K562 (cell line): ENCODE data around the gene UBN1. TPM values are rescaled to one million over a fixed set of nuclear protein-coding genes. Genes with fewer than 3 reads are reported as not detected.

Experiments
- CCAR2 ChIP-seq: fragments of 200-400 bp; formaldehyde crosslinking; IDR thresholded peaks from 2 replicates; pipeline ENCODE4 v1.6.1; 2017; ENCODE audit warnings: mild to moderate bottlenecking, low read depth, low read length
- ETV1 ChIP-seq: fragments of 450-650 bp; conservative IDR thresholded peaks from 2 replicates; pipeline ENCODE4 v1.6.1; 2016; ENCODE audit warnings: missing genetic modification characterization, control low read depth, low read depth, missing compliant biosample characterization
- FUS ChIP-seq: fragments of 200-400 bp; formaldehyde crosslinking; optimal IDR thresholded peaks from 2 replicates; pipeline ENCODE3; 2017; ENCODE audit warnings: low read depth, low read length
- HMGN3 ChIP-seq: IDR thresholded peaks from 2 replicates; pipeline ENCODE4 v1.6.1; 2011; ENCODE audit warnings: borderline replicate concordance, low read depth, mild to moderate bottlenecking, mixed read lengths, low read length; ENCODE audit not compliant: insufficient read length; ENCODE audit errors: extremely low read depth
- IFI16 ChIP-seq: fragments of 250-450 bp; sonication (Bioruptor Pico); IDR thresholded peaks from 2 replicates; pipeline ENCODE4 v2.1.2; 2022; ENCODE audit warnings: mild to moderate bottlenecking, inconsistent platforms
- NCOA6 ChIP-seq: fragments of 450-650 bp; IDR thresholded peaks from 2 replicates; pipeline ENCODE4 v1.6.1; 2017; ENCODE audit warnings: mild to moderate bottlenecking
- NFIC ChIP-seq: fragments of 450-650 bp; IDR thresholded peaks from 2 replicates; pipeline ENCODE4 v1.6.1; 2017; ENCODE audit warnings: mild to moderate bottlenecking, inconsistent platforms
- PHF20 ChIP-seq: fragments of 450-650 bp; IDR thresholded peaks from 2 replicates; pipeline ENCODE4 v1.6.1; 2018; ENCODE audit not compliant: partially characterized antibody
- PHF21A ChIP-seq: fragments of 450-650 bp; IDR thresholded peaks from 2 replicates; pipeline ENCODE4 v1.6.1; 2017; ENCODE audit warnings: low read depth, borderline replicate concordance
- RHOXF2B ChIP-seq: fragments of 250-450 bp; sonication (Bioruptor Pico); conservative IDR thresholded peaks from 2 replicates; pipeline ENCODE4 v1.5.1; 2021
- SMAD2 ChIP-seq: fragments of 150-350 bp; IDR thresholded peaks from 2 replicates; pipeline ENCODE4 v1.6.1; 2014; ENCODE audit warnings: low read depth, mild to moderate bottlenecking, low read length
- SP2 ChIP-seq: IDR thresholded peaks from 2 replicates; pipeline ENCODE4 v1.6.1; 2011; ENCODE audit warnings: mild to moderate bottlenecking, low read depth, low read length, moderate library complexity; ENCODE audit not compliant: poor library complexity, severe bottlenecking; ENCODE audit errors: extremely low read depth
- TAL1 ChIP-seq: fragments of 450-650 bp; IDR thresholded peaks from 2 replicates; pipeline ENCODE4 v1.6.1; 2016; ENCODE audit warnings: mild to moderate bottlenecking
- TEAD4 ChIP-seq, 2 experiments: sonication (generic) in 1 of 2; formaldehyde crosslinking in 1 of 2; IDR thresholded peaks; 2 replicates each; pipeline versions ENCODE4 v1.6.1 to v1.8.0; 2012 to 2022; ENCODE audit warnings: borderline replicate concordance in 1 of 2, inconsistent platforms in 1 of 2, low read length in 1 of 2, mild to moderate bottlenecking in 1 of 2, missing genetic modification reagents in 1 of 2
- U2AF1 ChIP-seq: fragments of 200-400 bp; formaldehyde crosslinking; optimal IDR thresholded peaks from 2 replicates; pipeline ENCODE3; 2017; ENCODE audit warnings: mild to moderate bottlenecking, low read depth, low read length, moderate library complexity
- VEZF1 ChIP-seq: fragments of 200-800 bp; sonication (Bioruptor generic); IDR thresholded peaks from 2 replicates; pipeline ENCODE4 v1.6.1; 2017; ENCODE audit warnings: missing genetic modification characterization, missing compliant biosample characterization
- ZBED1 ChIP-seq: IDR thresholded peaks from 2 replicates; pipeline ENCODE4 v1.6.1; 2014
- ZBTB1 ChIP-seq: sonication (generic); formaldehyde crosslinking; IDR thresholded peaks from 2 replicates; pipeline ENCODE4 v1.8.1; 2023; ENCODE audit warnings: missing genetic modification reagents, low read depth, mild to moderate bottlenecking, borderline replicate concordance
- ZBTB33 ChIP-seq: sonication (generic); formaldehyde crosslinking; IDR thresholded peaks from 2 replicates; pipeline ENCODE4 v1.8.1; 2023; ENCODE audit warnings: mild to moderate bottlenecking, missing genetic modification reagents
- ZC3H4 ChIP-seq: sonication (generic); formaldehyde crosslinking; IDR thresholded peaks from 2 replicates; pipeline ENCODE4 v1.9.0; 2021; ENCODE audit warnings: missing genetic modification reagents, borderline replicate concordance
- ZKSCAN3 ChIP-seq: fragments of 250-450 bp; sonication (Bioruptor Pico); IDR thresholded peaks from 2 replicates; pipeline ENCODE4 v1.4.0; 2020
- ZNF232 ChIP-seq: sonication (generic); formaldehyde crosslinking; IDR thresholded peaks from 2 replicates; pipeline ENCODE4 v1.8.0; 2022; ENCODE audit warnings: mild to moderate bottlenecking, missing genetic modification reagents
- ZNF408 ChIP-seq: fragments of 250-450 bp; sonication (Bioruptor Pico); IDR thresholded peaks from 2 replicates; pipeline ENCODE4 v1.4.0; 2020; ENCODE audit warnings: low read depth, mild to moderate bottlenecking, moderate library complexity
- ZNF584 ChIP-seq: fragments of 200-800 bp; sonication (Bioruptor generic); IDR thresholded peaks from 2 replicates; pipeline ENCODE4 v1.6.1; 2016; ENCODE audit warnings: low read depth, mild to moderate bottlenecking, missing genetic modification characterization, missing compliant biosample characterization
- polyA plus RNA-seq, 8 experiments: library from polyadenylated mRNA; depleted of rRNA in 4 of 8; stranded (reverse) in 5 of 8; unstranded in 3 of 8; fragments of >200 nt; fragmentation: Nextera tagmentation in 2 of 8; fragmentation: Illumina TruSeq in 1 of 8; extraction: Ambion mirVana in 2 of 8; extraction: Trizol in 1 of 8; gene quantifications; 2 replicates each; pipeline versions ENCODE4 v1.2.1 to v1.2.3, GENCODE V29; 2011 to 2014; ENCODE audit warnings: inconsistent platforms in 1 of 8, missing spikeins in 1 of 8
- total RNA-seq, 7 experiments: library from RNA; depleted of rRNA in 6 of 7; stranded (reverse); fragments of >200 nt in 6 of 7; fragmentation: Illumina TruSeq in 2 of 7; extraction: Trizol in 2 of 7; gene quantifications; 2 replicates each; pipeline versions ENCODE4 v1.2.1 to v1.2.3, GENCODE V29; 2011 to 2021; ENCODE audit warnings: low replicate concordance in 1 of 7
- TF ChIP-seq, protein P1 (sequence below): sonication (generic); formaldehyde crosslinking; IDR thresholded peaks from 2 replicates; pipeline ENCODE4 v1.8.1; 2022; ENCODE audit warnings: missing genetic modification reagents

Gene UBN1
- total and polyA plus RNA-seq, 9 of the 15 experiments (the other 6 are each of a cell fraction or from before 2014, with no cell fraction given), result 1.5 to 45.7 (median 20.6) TPM

- no peak for TF ChIP-seq ZNF408
- no peak for TF ChIP-seq TAL1
- no peak for TF ChIP-seq IFI16 (CRISPR knock-in tag)
- TF ChIP-seq ZC3H4 (CRISPR knock-in tag), result no peak
- no peak for TF ChIP-seq NFIC
- TF ChIP-seq SP2, result no peak
- TF ChIP-seq ETV1 (tag), result no peak
- no peak for TF ChIP-seq ZBED1
- no peak for TF ChIP-seq U2AF1
- 0 out of 2 replicates have a peak, but pooled peaks have one; percentile 30 for TF ChIP-seq PHF21A
- no peak for TF ChIP-seq RHOXF2B (CRISPR knock-in tag)
- TF ChIP-seq NCOA6, result no peak
- TF ChIP-seq VEZF1 (CRISPR knock-in tag), result no peak; the same call in 1 of the 2 replicates
- TF ChIP-seq CCAR2, result no peak
- no peak for TF ChIP-seq ZBTB33 (CRISPR knock-in tag)
- no peak for TF ChIP-seq ZNF584 (CRISPR knock-in tag)
- no peak for TF ChIP-seq PHF20
- no peak for TF ChIP-seq FUS
- no peak for TF ChIP-seq SMAD2
- TF ChIP-seq HMGN3, result peak; percentile 41
- TF ChIP-seq, protein P1, sequence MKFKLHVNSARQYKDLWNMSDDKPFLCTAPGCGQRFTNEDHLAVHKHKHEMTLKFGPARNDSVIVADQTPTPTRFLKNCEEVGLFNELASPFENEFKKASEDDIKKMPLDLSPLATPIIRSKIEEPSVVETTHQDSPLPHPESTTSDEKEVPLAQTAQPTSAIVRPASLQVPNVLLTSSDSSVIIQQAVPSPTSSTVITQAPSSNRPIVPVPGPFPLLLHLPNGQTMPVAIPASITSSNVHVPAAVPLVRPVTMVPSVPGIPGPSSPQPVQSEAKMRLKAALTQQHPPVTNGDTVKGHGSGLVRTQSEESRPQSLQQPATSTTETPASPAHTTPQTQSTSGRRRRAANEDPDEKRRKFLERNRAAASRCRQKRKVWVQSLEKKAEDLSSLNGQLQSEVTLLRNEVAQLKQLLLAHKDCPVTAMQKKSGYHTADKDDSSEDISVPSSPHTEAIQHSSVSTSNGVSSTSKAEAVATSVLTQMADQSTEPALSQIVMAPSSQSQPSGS (CRISPR knock-in tag), result no peak
- no peak for TF ChIP-seq ZNF232 (CRISPR knock-in tag)
- no peak for TF ChIP-seq TEAD4 (IDR thresholded peaks at IDR 0.05; ENCODE audit: low read length)
- no peak for TF ChIP-seq TEAD4 (CRISPR knock-in tag; IDR thresholded peaks at IDR 0.05; ENCODE audit: borderline replicate concordance)
- peak; percentile 58; the same call in 1 of the 2 replicates for TF ChIP-seq ZBTB1 (CRISPR knock-in tag)
- no peak for TF ChIP-seq ZKSCAN3 (CRISPR knock-in tag)
These were observed 45.2 kb upstream of the UBN1 start, which contains the start of gene ROGDI (continued) for GRCh38 chr16:4801962-4802658.
